Loucy (cell line): ENCODE data around the gene PLXNB3.

Experiments used
- EZH2phosphoT487 ChIP-seq: fragments of 200-600 bp; IDR thresholded peaks from 2 replicates; pipeline ENCODE4 v1.6.1; 2018; ENCODE audit warnings: antibody characterized with exemption, mild to moderate bottlenecking, moderate library complexity, borderline replicate concordance
- TF ChIP-seq, protein P1 (sequence below): fragments of 200-600 bp; sonication (generic); conservative IDR thresholded peaks from 2 replicates; pipeline ENCODE4 v1.5.1; 2014; ENCODE audit warnings: mild to moderate bottlenecking, antibody characterized with exemption, low read length

DNA sequence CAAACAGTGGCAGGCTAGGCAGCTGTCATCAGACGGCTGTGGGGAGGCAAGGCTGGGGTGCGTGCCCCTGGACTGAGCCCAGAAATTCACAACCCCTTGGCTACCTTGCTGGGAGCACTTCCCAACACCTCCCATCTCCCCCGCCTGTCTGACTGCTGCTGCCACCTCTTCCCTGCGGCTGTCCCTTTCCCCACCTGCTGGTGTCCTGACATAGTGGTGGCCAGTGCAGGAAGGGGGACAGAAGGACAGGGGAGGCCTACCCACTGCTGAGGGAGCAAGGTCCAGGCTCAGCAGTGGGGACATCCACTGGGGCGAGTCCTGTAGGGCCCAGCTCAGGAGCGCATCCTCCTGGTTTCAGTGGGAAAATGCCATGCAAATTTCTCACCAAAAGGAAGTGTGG is 36.0 kb upstream of the PLXNB3 start:
- TF ChIP-seq, protein P1, sequence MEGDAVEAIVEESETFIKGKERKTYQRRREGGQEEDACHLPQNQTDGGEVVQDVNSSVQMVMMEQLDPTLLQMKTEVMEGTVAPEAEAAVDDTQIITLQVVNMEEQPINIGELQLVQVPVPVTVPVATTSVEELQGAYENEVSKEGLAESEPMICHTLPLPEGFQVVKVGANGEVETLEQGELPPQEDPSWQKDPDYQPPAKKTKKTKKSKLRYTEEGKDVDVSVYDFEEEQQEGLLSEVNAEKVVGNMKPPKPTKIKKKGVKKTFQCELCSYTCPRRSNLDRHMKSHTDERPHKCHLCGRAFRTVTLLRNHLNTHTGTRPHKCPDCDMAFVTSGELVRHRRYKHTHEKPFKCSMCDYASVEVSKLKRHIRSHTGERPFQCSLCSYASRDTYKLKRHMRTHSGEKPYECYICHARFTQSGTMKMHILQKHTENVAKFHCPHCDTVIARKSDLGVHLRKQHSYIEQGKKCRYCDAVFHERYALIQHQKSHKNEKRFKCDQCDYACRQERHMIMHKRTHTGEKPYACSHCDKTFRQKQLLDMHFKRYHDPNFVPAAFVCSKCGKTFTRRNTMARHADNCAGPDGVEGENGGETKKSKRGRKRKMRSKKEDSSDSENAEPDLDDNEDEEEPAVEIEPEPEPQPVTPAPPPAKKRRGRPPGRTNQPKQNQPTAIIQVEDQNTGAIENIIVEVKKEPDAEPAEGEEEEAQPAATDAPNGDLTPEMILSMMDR: no peak
- no peak for TF ChIP-seq EZH2phosphoT487
